ENCODE measurements around the gene MRM3.
"Not testable (repeated sequence)": the region's sequence is repeated elsewhere in the genome, so short reads cannot be mapped to it uniquely, and the experiment has no call there.

MRM3 gene

GRCh38 chr17:753418-753817 is 28.7 kb upstream of the MRM3 start:
- DNase-seq (ENCODE audit: low read depth), result no peak

- DNase-seq (ENCODE audit: low read depth), result not testable (repeated sequence)
These were observed 26.7 kb upstream of the MRM3 start for GRCh38 chr17:755319-755961.

GRCh38 chr17:756010-756567 is 26.1 kb upstream of the MRM3 start:
- DNase-seq (ENCODE audit: low read depth), result not testable (repeated sequence)

GRCh38 chr17:759964-760363 is 22.2 kb upstream of the MRM3 start:
- DNase-seq (ENCODE audit: low read depth), result no peak

GRCh38 chr17:760371-760770 is 21.8 kb upstream of the MRM3 start:
- DNase-seq (ENCODE audit: low read depth), result no peak

- no peak for DNase-seq (ENCODE audit: low read depth)
These were observed 15.1 kb upstream of the MRM3 start for GRCh38 chr17:767076-767475.

- DNase-seq (ENCODE audit: low read depth), result no peak
These were observed 9.1 kb upstream of the MRM3 start for GRCh38 chr17:773016-773415.

- no peak for DNase-seq (ENCODE audit: low read depth)
These were observed 8.5 kb upstream of the MRM3 start for GRCh38 chr17:773467-774312.

- DNase-seq (ENCODE audit: low read depth), result no peak
These were observed 7.9 kb upstream of the MRM3 start for GRCh38 chr17:774313-774584.

- no peak for DNase-seq (ENCODE audit: low read depth)
These were observed 4.1 kb upstream of the MRM3 start for GRCh38 chr17:778096-778495.

GRCh38 chr17:784143-784542 is 2.0 kb downstream of the MRM3 start:
- peak; percentile 51 for DNase-seq (ENCODE audit: low read depth)

GRCh38 chr17:785901-786300 is 3.7 kb downstream of the MRM3 start:
- not testable (repeated sequence) for DNase-seq (ENCODE audit: low read depth)

- no peak for DNase-seq (ENCODE audit: low read depth)
These were observed 5.6 kb downstream of the MRM3 start for GRCh38 chr17:787641-788221.

- no peak for DNase-seq (ENCODE audit: low read depth)
These were observed 6.4 kb downstream of the MRM3 start for GRCh38 chr17:788551-788950.

GRCh38 chr17:789160-789840 is 7.1 kb downstream of the MRM3 start:
- no peak for DNase-seq (ENCODE audit: low read depth)

GRCh38 chr17:789931-790873 is 8.0 kb downstream of the MRM3 start:
- not testable (repeated sequence) for DNase-seq (ENCODE audit: low read depth)

- not testable (repeated sequence) for DNase-seq (ENCODE audit: low read depth)
These were observed 8.7 kb downstream of the MRM3 start for GRCh38 chr17:790874-791247.

- DNase-seq (ENCODE audit: low read depth), result no peak
These were observed 9.7 kb downstream of the MRM3 start for GRCh38 chr17:791829-792228.

- peak; percentile 37 for DNase-seq (ENCODE audit: low read depth)
These were observed 10.1 kb downstream of the MRM3 start for GRCh38 chr17:792277-792676.

GRCh38 chr17:794876-795275 is 12.7 kb downstream of the MRM3 start:
- DNase-seq (ENCODE audit: low read depth), result peak; percentile 80

- no peak for DNase-seq (ENCODE audit: low read depth)
These were observed 13.1 kb downstream of the MRM3 start for GRCh38 chr17:795276-795675.

Measured in ELR (cell line).